GM18526 (cell line): ENCODE data around the gene RAP1B.

Source experiments
- POLR2A ChIP-seq: IDR thresholded peaks from 3 replicates; pipeline ENCODE4 v1.6.1; 2011; ENCODE audit not compliant: insufficient read length; ENCODE audit errors: extremely low read depth

Gene RAP1B

DNA sequence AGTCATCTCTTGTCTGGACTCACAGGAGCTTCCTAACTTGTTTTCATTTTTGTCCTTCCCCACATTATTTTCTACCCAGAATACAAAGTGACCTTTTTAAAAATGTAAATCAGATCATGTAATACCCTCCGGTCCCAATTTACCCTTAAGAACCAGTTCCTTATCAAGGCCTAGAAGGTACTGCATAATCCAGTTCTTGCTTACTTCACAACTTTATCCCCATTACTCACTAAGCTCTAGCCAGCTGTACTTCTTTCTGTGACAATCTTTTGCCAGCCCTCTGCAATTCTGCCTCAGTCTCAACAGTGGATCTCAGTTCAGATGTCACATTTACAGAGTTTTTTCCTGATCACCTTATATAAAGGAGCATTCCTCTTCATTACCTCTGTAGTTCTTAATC is 11.6 kb downstream of the RAP1B start:
- no peak for TF ChIP-seq POLR2A

DNA sequence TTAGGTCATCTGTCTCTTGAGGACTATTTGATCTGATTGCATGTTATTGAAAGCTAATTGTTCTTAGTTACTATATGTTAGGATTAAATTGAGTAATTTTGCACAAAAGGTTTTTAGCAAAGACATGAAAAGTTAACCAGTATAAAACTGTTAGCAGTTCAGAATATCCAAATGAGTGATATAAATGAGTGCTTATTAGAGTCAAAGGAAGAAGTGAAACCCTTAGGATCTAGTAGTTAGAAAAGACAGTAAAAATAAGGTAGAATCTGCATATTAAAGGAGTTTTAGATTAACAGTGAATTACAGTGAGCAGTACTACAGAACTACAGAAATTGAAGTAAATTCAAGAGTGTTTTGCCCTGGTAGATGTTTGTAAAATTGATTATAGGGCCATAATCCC is 12.4 kb downstream of the RAP1B start:
- TF ChIP-seq POLR2A: no peak

DNA sequence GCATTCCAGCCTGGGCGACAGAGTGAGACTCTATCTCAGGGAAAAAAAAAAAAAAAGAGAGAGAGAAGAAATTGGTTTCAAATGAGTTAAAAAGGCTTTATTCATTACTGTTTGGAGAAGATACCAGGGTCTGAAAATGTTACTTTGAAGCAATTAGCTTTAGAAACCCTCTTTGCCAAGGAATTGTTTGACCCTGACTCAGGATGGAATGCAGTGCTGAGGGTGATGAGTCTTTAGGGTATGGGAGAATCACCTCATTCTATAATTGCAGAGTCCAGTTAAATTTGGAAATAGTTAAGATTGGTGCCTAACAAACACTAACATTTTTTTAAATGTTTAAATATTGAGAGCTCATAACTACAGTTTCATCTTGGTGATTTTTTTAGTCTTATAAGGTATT is 13.3 kb downstream of the RAP1B start:
- TF ChIP-seq POLR2A: no peak

DNA sequence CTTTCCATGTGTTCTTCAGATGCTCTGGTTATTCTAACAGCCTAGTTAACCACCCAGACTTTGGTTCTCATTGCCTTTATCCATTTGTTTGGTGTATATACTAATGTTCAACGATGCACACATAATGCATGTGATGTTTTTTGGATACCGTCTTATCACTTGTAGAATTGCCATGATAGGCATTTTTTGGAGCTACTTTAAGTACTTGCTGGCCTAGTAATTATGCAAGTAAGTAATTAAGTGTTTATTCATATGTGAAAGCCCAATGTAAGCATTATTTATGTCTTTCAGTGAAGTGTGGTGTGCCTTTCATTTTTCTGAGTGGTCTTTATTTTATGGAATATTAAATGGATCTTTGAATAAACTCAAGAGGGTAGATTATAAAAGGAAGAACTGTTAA is 14.2 kb downstream of the RAP1B start:
- no peak for TF ChIP-seq POLR2A

DNA sequence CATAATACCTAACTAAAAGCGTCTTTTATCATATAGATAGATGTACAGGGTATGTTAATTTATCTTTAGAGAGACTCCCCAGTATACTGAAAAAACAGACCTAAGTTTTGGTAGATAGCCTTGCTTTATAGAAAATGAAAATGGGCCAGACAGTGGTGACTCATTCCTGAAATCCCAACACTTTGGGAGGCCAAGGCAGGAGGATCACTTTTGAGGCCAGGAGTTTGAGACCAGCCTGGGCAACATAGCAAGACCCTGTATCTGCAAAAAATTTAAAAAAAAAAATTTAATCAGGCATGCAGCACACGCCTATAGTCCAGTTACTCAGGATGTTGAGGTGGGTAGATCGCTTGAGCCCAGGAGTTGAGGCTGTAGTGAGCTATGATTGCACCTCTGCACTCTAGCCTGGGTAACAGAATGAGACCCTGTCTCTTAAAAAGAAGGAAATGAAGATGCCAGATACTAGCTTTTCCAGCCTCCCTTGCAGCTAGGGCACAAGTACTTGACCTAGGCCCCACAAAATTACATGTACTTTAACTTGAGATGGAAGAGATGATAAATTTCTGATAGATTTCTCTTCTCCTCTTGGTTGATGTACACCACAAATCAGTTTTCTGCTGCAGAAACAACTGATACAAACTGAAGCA is 17.1 kb downstream of the RAP1B start:
- TF ChIP-seq POLR2A: no peak

DNA sequence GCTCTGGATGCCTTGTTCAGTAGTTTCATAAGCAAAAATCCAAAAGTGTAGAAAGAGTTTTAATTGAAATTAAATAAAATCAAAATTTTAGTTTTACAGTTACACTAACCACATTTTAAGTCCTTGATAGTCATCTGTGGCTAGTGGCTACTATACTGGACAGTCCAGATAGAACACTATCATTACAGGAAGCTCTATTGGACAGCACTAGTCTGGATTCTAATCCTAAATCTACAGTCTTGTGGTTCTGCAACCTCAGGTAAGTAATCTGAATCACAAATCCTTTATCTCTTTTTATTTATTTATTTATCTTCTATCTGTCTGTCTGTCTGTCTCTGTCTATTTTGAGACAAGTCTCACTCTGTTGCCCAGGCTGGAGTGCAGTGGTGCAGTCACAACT is 18.0 kb downstream of the RAP1B start:
- no peak for TF ChIP-seq POLR2A

DNA sequence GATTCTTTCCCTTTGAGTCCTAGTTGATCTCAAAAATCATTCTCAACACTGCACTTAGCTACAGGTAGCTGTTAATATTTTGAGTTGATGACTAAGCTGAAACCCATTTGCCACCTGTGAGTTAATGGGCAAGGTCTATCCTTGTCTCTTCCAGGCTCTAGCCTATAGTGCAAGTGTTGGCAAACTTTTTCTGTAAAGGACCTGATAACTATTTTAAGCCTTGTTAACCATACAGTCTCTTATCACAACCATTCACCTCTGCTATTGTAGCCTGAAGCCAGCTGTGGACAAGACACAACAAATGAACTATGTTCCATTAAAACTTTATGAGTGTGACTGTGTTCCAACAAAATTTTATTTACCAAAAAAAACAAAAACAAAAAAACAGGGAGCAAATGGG is 19.4 kb downstream of the RAP1B start:
- no peak for TF ChIP-seq POLR2A

DNA sequence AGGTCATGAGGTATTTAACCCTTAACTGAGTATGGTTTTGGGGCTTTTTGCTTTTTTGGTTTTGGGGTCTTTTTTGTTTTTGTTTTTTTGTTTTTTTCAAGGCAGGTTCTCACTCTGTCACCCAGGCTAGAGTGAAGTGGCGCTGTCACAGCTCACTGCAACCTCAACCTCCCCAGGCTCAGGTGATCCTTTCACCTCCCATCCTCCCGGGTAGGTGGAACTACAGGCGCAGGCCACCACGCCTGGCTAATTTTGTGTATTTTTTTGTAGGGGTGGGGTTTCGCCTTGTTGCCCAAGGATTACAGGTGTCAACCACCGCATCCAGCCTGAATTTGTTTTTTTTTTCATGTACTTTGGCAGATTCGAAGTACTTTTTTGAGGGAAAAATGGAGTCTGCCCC is 19.9 kb downstream of the RAP1B start:
- no peak for TF ChIP-seq POLR2A

DNA sequence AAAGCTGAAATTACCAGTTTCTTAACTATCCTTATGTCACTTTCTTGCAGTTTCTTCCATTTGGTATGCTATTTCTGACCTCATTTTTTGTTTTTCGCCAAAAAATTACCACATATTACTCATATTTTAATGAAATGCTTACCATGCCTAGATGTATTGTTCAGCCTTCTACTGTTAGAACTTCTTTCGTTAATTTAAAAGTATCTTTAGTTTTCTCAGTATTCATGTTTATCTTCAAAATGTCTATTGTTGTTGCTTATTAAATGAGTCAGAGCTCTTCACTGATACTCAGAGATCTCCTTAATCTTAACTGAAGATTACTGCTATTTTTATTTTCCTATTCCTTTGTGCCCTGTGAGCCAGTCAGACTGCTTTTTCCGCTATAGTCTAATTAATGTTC is 20.5 kb downstream of the RAP1B start:
- TF ChIP-seq POLR2A: no peak

DNA sequence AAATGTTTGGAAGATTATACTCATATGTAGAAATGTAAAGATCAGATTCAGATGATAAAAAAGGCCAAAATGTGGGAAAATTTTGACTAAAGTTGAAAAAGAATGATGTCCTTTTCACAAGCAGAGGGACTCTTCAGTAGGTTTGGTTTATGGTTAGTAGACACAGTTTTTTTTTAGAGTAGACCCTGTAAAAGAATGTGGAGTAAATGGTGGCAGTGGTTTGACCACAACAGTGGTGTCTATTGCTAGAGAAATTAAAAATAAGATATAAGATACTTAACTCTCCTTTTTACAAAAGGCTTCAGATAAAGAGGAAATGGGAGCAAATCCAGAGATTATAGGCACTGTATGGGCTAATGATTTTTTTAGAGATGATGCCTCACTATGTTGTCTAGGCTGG is 21.8 kb downstream of the RAP1B start:
- no peak for TF ChIP-seq POLR2A

DNA sequence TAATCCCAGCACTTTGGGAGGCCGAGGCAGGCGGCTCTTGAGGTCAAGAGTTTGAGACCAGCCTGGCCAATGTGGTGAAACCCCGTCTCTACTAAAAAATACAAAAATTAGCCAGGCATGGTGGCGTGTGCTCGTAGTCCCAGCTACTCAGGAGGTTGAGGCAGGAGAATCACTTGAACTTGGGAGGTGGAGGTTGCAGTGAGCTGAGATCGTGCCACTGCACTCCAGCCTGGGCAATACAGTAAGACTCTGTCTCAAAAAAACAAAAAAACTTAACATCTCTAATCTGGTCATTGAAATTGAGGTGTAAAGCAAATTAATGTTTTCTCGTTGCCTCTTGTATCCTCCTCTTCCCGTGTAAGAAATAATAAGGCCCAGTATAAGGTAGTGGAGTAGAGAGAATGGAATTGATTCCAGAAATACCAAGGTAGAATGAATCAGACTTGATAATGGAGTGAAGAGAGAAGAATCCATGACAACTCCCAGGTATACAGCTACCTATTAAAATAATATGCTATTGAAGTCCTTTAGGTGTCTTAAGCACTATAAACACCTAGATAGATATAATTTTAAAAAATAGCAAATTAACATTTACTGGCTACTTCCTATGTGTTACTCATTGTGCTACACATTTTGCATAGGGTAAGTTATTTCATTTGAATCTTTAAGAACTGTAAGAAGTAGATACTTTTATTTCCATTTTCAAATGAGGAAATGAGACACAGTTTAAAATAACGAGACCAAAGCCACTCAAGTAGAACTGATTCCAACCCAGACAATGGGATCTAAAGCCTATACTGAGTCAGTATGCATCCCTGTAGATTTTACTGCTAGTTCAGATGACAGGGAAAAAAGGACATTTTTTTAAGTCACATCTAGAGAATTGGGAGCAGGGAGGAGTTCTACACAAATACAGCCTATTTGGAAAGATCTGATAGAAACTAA is 23.2 kb downstream of the RAP1B start:
- TF ChIP-seq POLR2A: no peak

DNA sequence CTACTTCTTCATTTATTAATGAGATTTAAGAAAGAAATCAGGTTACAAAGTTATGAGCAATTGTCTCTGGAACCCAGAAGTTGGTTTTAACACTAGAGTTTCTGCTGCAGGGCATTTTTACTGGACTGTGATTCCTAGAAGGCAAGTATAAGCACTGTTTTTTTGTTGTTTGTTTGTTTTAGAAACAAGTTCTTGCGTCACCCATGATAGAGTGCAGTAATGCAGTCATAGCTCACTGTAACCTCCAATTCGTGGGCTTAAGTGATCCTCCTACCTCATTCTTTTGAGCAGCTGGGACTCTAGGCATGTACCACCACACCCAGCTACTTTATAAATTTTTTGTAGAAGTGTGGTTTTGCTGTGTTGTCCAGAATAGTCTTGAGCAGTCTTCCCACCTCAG is 25.6 kb downstream of the RAP1B start:
- no peak for TF ChIP-seq POLR2A

DNA sequence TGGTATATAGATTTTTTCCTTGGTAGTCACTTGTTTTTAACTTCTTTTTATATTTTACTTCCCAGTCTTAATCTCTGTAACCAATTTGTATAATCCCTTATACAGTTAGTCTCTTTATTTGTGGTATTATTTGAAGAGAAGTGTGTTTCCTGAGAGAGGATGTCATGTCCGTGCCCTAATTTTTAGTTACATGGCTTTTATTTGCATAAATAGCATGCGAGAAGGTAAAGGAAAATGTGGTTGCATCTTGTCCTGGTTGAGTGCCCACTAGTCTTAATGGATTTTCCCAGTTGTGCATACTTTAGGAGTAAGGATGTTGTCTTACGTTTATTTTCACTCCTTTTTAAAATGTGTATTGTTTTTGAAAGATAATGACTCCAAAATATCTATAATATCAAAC is 27.5 kb downstream of the RAP1B start:
- TF ChIP-seq POLR2A: no peak

DNA sequence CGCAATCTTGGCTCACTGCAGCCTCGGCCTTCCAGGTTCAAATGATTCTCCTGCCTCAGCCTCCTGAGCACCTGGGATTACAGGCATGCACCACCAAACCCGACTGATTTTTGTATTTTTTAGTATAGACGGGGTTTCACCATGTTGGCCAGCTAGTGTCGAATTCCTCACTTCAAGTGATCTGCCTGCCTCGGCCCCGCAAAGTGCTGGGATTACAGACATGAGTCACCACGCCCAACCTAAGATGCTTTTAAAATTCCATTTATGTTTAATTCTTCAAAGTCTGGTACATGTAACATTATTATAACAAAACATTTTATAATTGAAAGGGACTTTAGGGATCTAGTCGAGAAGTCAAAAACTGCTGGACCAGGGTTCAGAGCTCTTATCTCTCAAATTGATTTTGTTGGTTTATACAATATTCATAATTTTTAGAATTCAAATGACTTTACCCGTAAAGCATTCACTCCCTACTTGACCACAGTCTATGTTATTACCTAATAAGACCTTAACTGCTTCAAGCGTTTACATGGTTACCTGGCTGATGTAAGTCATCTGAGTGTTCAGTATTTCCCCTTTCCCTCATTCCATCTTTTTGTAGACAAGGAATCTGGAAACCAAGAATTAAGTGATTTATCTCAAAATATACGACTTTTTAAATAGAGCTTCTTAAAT is 28.2 kb downstream of the RAP1B start:
- TF ChIP-seq POLR2A: no peak

DNA sequence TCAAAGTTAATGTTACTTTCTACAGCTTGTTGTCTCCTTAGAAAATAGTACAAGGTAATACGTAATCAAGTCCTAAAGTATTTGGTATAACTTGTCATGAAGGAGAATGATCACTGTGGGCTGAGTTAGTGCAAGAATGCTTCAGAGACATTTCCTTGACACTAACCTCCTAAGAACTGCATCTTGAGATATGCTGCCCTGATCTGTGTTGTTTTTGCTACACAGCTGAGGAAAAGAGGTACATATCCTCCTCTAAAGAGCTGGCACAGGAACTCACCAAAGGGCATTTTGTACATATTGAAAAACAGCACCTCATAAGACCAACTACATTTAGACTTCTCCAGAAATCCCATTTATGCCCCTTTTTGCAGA is 28.7 kb downstream of the RAP1B start:
- no peak for TF ChIP-seq POLR2A

DNA sequence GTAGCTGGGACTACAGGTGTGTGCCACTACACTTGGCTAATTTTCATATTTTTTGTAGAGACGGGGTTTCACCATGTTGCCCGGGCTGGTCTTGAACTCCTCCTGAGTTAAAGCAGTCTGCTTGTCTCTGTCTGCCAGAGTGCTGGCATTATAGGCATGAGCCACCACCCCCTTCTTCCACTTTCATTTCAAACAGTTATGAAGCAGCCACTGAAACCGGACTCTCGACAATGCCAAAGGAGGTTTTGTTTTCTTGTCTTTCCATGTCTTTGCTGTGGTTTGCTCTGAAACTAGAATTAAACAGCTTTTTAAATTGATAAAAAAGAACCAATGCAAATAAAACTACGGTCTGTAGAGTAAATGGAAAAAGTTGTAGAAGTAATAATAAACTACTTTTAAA is 30.4 kb downstream of the RAP1B start:
- TF ChIP-seq POLR2A: no peak
